Lower leg skin (tissue), 4 donors: ENCODE measurements around the gene NCBP1. TPM values are rescaled to one million over a fixed set of nuclear protein-coding genes. Genes with fewer than 3 reads are reported as not detected.

Source experiments
- DNase-seq, 2 donors: peaks; one replicate each; pipeline ENCODE4 v3.0.0-alpha.2; 2019; ENCODE audit warnings: low spot score in 2 of 2
- H3K4me3 ChIP-seq: fragments of 200-600 bp; sonication (generic); 2 replicates; pipeline ENCODE4 v1.5.1; 2017; ENCODE audit warnings: mild to moderate bottlenecking, low read depth; ENCODE audit not compliant: poor library complexity, severe bottlenecking
- CTCF ChIP-seq, 3 donors: fragments of 450-650 bp; IDR thresholded peaks; one replicate each; pipeline ENCODE4 v1.5.1; 2016; ENCODE audit warnings: antibody characterized with exemption in 3 of 3, mild to moderate bottlenecking in 3 of 3, moderate library complexity in 2 of 3
- POLR2A ChIP-seq, 2 donors: fragments of 450-650 bp; IDR thresholded peaks; one replicate each; pipeline ENCODE4 v1.6.1; 2016 to 2017; ENCODE audit warnings: antibody characterized with exemption in 2 of 2, mild to moderate bottlenecking in 1 of 2, moderate library complexity in 1 of 2
- WGBS, 2 donors: methylation state at CpG; one replicate each; pipeline ENCODE4 v1.1.5; 2018; 5-methylcytosine and 5-hydroxymethylcytosine counted together
- intact Hi-C: fragments of 100-400 bp; cut with DNase I; formaldehyde crosslinking; loops from one replicate; pipeline ENCODE4 v1.15.0; 2023; ENCODE audit warnings: low total_unique reads
- total RNA-seq, 4 donors: library from RNA; depleted of rRNA; stranded (reverse); fragments of >200 nt; gene quantifications; one replicate each; pipeline ENCODE4 v1.1.0, GENCODE V29; 2016

NCBP1 gene
- total RNA-seq, 4 donors from 2014 or later = 9.7 to 17.2 (median 11.5) TPM

GRCh38 chr9:97673922-97674321, 40.3 kb downstream of the NCBP1 start:
- WGBS, 2 donors = 62 to 93% methylated on average over 3 of the region's 3 CpGs
- intact Hi-C loops = no loop called here
- no peak overlapping the region for H3K4me3 ChIP-seq
- TF ChIP-seq CTCF (IDR thresholded peaks at IDR 0.05) = no peak
- no peak for TF ChIP-seq POLR2A (IDR thresholded peaks at IDR 0.05)
- no peak for DNase-seq

GRCh38 chr9:97675655-97676054, 42.0 kb downstream of the NCBP1 start:
- no peak for DNase-seq
- intact Hi-C loops = no loop called here
- H3K4me3 ChIP-seq = no peak overlapping the region
- no peak for TF ChIP-seq POLR2A (IDR thresholded peaks at IDR 0.05)
- no peak for TF ChIP-seq CTCF (IDR thresholded peaks at IDR 0.05)
- WGBS, 2 donors = 75 to 76% methylated on average over 3 of the region's 3 CpGs

- H3K4me3 ChIP-seq = no peak overlapping the region
- no peak for TF ChIP-seq CTCF (IDR thresholded peaks at IDR 0.05)
- TF ChIP-seq POLR2A (IDR thresholded peaks at IDR 0.05) = no peak
- 86 to 90% methylated on average over 1 of the region's 1 CpG for WGBS, 2 donors
- no peak for DNase-seq
- intact Hi-C loops = no loop called here
These were observed 48.6 kb downstream of the NCBP1 start for GRCh38 chr9:97682242-97682641.

GRCh38 chr9:97688654-97689053, 55.0 kb downstream of the NCBP1 start:
- TF ChIP-seq CTCF (IDR thresholded peaks at IDR 0.05) = no peak
- TF ChIP-seq POLR2A (IDR thresholded peaks at IDR 0.05) = no peak
- intact Hi-C loops = no loop called here
- H3K4me3 ChIP-seq = no peak overlapping the region
- DNase-seq = no peak
- 86 to 91% methylated on average over 1 of the region's 1 CpG for WGBS, 2 donors

DNA sequence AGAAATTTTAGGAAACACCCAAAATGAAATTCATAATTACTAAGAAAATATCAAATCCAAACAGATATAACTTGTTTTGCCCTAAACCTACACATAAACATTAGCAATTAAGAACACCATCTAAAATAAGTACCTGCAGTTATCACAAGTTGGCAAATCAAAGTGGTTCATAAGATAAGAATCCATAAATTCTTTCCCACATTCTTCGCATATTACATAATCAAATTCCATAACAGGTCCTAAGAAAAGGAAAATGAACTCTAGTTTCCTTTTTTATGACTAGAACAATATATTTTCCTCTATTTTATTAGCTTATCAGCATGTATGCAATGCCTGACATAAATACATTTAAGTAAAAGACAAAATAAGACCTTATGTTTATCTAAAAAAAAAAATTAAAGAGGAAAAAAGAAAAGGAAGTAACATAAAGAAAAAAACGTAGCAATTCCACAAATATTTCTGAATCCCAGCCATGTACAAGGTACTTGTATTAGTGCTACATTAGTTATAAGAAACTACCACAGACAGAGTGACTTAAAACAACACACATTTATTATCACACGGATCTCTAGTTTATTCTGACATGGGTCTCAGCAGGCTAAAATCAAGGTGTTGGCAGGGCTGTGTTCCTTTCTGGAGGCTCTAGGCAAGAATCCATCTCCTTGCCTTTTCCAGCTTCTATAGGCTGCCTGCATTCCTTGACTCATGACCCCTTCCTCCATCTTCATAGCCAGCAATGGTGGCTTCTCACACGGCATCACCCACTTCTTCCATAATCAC, 56.0 kb downstream of the NCBP1 start:
- 53 to 56% methylated on average over 4 of the region's 4 CpGs for WGBS, 2 donors
- intact Hi-C loops = no loop called here
- H3K4me3 ChIP-seq = no peak overlapping the region
- no peak for DNase-seq
- TF ChIP-seq CTCF (IDR thresholded peaks at IDR 0.05) = no peak
- TF ChIP-seq POLR2A (IDR thresholded peaks at IDR 0.05) = no peak

GRCh38 chr9:97694769-97695168, 61.1 kb downstream of the NCBP1 start:
- DNase-seq = no peak
- intact Hi-C loops = no loop called here
- no peak overlapping the region for H3K4me3 ChIP-seq
- WGBS, 2 donors = 85 to 94% methylated on average over 7 of the region's 7 CpGs
- no peak for TF ChIP-seq POLR2A (IDR thresholded peaks at IDR 0.05)
- TF ChIP-seq CTCF (IDR thresholded peaks at IDR 0.05) = no peak
